Measurements from ENCODE around the gene STAB2. TPM values are rescaled to one million over a fixed set of nuclear protein-coding genes. Genes with fewer than 3 reads are reported as not detected.

The STAB2 gene
- total and polyA plus RNA-seq, 2 of the 4 experiments (the other 2 are of a cell fraction): not detected

GRCh38 chr12:103782399-103782798 lies 195.3 kb downstream of the STAB2 start:
- no peak overlapping the region for H2AK9ac ChIP-seq (replicated peaks; ENCODE audit: low read depth, low read length, poor library complexity)
- WGBS, 2 experiments (ENCODE audit: extremely low coverage in 2 of 2, insufficient read length in 1 of 2): 100% methylated on average over 3 of the region's 3 CpGs; no CpG with 5 or more reads in 1 of the 2 experiments
- dilution Hi-C loops (cut with HindIII; ENCODE audit: low sequenced_read_pairs, unreplicated experiment): no loop called here

More at GRCh38 chr12:103782399-103782798, 195.3 kb downstream of the STAB2 start:
- H2AFZ ChIP-seq (replicated peaks; ENCODE audit: low read length, poor library complexity): no peak overlapping the region
- ATAC-seq (ENCODE audit: low read depth) (no peak), DNase-seq (no peak)
- H2BK20ac ChIP-seq (ENCODE audit: low read depth, low read length): no peak overlapping the region
- TF ChIP-seq SMC3 (IDR thresholded peaks at IDR 0.05; ENCODE audit: low read depth, low read length) (no peak), CEBPB (IDR thresholded peaks at IDR 0.05; ENCODE audit: low read depth, low read length) (no peak), CTCF (conservative IDR thresholded peaks at IDR 0.05; ENCODE audit: low read depth, low read length) (no peak), USF2 (IDR thresholded peaks at IDR 0.05; ENCODE audit: low read depth, low read length) (no peak), MAZ (IDR thresholded peaks at IDR 0.05; ENCODE audit: borderline replicate concordance, low read depth, low read length) (no peak), MAFK (IDR thresholded peaks at IDR 0.05; ENCODE audit: low read depth, low read length) (no peak), RFX5 (IDR thresholded peaks at IDR 0.05; ENCODE audit: low read depth, low read length) (no peak), POLR2A (IDR thresholded peaks at IDR 0.05; ENCODE audit: low read depth, low read length) (no peak), BHLHE40 (IDR thresholded peaks at IDR 0.05; ENCODE audit: low read depth, low read length) (no peak), ELK1 (IDR thresholded peaks at IDR 0.05; ENCODE audit: borderline replicate concordance, low read depth, low read length) (no peak), FOS (IDR thresholded peaks at IDR 0.05; ENCODE audit: low read depth, low read length) (no peak), RAD21 (IDR thresholded peaks at IDR 0.05; ENCODE audit: low read length) (no peak), CHD1 (IDR thresholded peaks at IDR 0.05; ENCODE audit: low read depth, low read length) (no peak), RCOR1 (IDR thresholded peaks at IDR 0.05; ENCODE audit: insufficient replicate concordance, low read length) (no peak)
- H2BK5ac ChIP-seq (ENCODE audit: low read depth, low read length, poor library complexity, severe bottlenecking): no peak overlapping the region
- ChIA-PET CTCF (no interaction called here), POLR2A (ENCODE audit: unreplicated experiment) (no interaction called here)
- H4K8ac ChIP-seq (ENCODE audit: low read depth in 2 of 2, low read length in 2 of 2): no peak overlapping the region
- H3K56ac ChIP-seq (ENCODE audit: extremely low read depth, insufficient read depth, low read length): no peak overlapping the region
- no TSS peak for BruUV-seq (replicated peaks)
- H3K9me1 ChIP-seq (ENCODE audit: insufficient read depth, low read length): peaks cover 12% of the 10 kb centered on the region
- no peak overlapping the region for H3K18ac ChIP-seq (ENCODE audit: low read depth, low read length)
- H4K91ac ChIP-seq (ENCODE audit: insufficient read depth, low read depth, low read length): no peak overlapping the region
- H3K79me1 ChIP-seq (ENCODE audit: low read depth in 1 of 2, low read length in 2 of 2): no peaks in the 10 kb centered on the region
- H3K27ac ChIP-seq (ENCODE audit: insufficient read depth, low read length): no peak overlapping the region
- H2BK15ac ChIP-seq (ENCODE audit: low read depth, low read length): no peak overlapping the region
- no peak overlapping the region for H3K9ac ChIP-seq (ENCODE audit: low read depth, low read length)
- H3K27me3 ChIP-seq (ENCODE audit: control insufficient read depth, insufficient read depth, low read length): no peaks in the 10 kb centered on the region
- no peak overlapping the region for H3K14ac ChIP-seq (replicated peaks; ENCODE audit: low read depth, low read length)
- no peaks in the 10 kb centered on the region for H3K9me3 ChIP-seq (ENCODE audit: control insufficient read depth, insufficient read depth, low read length)
- peaks cover 26% of the 10 kb centered on the region for H3K36me3 ChIP-seq (ENCODE audit: control insufficient read depth, insufficient read depth, low read length)
- H2AK5ac ChIP-seq (ENCODE audit: low read depth, low read length): no peak overlapping the region
- H3K4me1 ChIP-seq (ENCODE audit: control insufficient read depth, insufficient read depth, low read length): peaks cover 8% of the 10 kb centered on the region
- intact Hi-C loops (cut with micrococcal nuclease): no loop called here
- no peak overlapping the region for H3K4me3 ChIP-seq (ENCODE audit: insufficient read depth, low read depth, low read length)
- in situ Hi-C loops (cut with MboI; ENCODE audit: low sequenced_read_pairs): no loop called here
- H4K20me1 ChIP-seq (ENCODE audit: insufficient read depth, low read length): no peaks in the 10 kb centered on the region
- no peak overlapping the region for H3K4me2 ChIP-seq (ENCODE audit: low read depth, low read length)
- no peak overlapping the region for H2BK120ac ChIP-seq (ENCODE audit: low read depth, low read length)
- H3K23ac ChIP-seq (ENCODE audit: low read depth, low read length): no peak overlapping the region
- no peak overlapping the region for H3K4ac ChIP-seq (ENCODE audit: low read depth, low read length)
- H4K5ac ChIP-seq (ENCODE audit: low read depth, low read length): no peak overlapping the region
